ENCODE data around the gene SDK1.

The SDK1 gene

DNA sequence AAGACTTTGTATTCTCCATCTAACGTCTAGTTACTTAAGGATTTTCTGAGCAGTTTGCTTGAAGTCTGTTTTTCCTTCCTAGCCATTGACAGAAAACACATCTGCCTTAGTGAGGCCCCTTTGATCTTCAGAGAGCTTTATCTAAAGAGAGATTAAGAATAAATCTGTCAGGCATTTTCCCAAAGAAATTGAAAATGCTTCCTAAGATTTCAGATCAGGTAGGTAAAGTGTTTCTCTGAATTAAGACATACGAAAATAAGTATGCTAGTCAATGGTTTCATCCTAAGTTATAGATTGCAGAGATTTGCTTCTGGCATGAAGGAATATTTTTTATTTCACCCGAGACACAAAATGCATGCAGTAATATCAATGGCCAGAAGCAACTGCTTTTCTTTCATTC is 168.6 kb downstream of the SDK1 start:
- no peak for DNase-seq

DNA sequence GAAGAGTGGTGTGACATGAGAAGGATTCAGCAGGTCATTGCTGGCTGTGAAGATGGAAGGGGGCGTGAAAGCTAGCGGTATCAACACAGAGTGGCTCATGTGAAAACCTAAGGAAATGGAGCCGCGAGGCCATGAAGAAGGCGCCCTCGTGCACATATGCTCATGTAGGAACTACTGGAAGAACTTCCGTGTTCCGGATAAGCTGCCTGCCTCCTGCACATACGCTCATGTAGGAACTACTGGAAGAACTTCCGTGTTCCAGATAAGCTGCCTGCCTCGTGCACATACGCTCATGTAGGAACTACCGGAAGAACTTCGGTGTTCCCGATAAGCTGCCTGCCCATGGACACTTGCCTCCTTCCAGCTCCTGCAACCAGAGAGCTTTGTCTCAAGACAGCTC is 179.1 kb downstream of the SDK1 start:
- no peak for DNase-seq

- no peak for DNase-seq
These were observed 180.4 kb downstream of the SDK1 start for GRCh38 chr7:3481435-3481834.

GRCh38 chr7:3482147-3482921 is 181.3 kb downstream of the SDK1 start:
- DNase-seq: peak in 1 of 14 donors; percentile 1

DNA sequence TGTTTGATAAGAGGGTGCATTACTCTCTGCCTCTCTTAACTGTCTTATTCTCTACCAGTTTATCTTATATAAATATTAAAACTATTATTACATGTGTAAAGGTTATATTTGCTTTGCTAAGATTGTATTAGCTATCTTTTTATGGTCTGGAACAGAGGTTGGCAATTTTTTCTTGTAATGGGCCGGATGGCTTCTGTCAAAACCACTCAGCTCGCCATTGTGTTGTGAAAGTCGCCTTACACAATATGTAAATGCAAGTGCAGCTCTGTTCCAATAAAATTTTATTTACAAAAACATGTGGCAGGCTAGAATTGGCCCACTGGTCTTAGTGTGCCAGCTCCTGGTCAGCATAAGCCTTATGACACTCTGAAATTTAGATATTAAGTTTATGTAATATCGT is 185.8 kb downstream of the SDK1 start:
- no peak for DNase-seq

- DNase-seq: no peak
These were observed 187.8 kb downstream of the SDK1 start for GRCh38 chr7:3488829-3489228.

GRCh38 chr7:3493499-3493898 is 192.4 kb downstream of the SDK1 start:
- DNase-seq: no peak

- DNase-seq: no peak
These were observed 193.9 kb downstream of the SDK1 start for GRCh38 chr7:3494947-3495346.

GRCh38 chr7:3495530-3495929 is 194.5 kb downstream of the SDK1 start:
- no peak for DNase-seq

GRCh38 chr7:3495954-3496353 is 194.9 kb downstream of the SDK1 start:
- no peak for DNase-seq

DNA sequence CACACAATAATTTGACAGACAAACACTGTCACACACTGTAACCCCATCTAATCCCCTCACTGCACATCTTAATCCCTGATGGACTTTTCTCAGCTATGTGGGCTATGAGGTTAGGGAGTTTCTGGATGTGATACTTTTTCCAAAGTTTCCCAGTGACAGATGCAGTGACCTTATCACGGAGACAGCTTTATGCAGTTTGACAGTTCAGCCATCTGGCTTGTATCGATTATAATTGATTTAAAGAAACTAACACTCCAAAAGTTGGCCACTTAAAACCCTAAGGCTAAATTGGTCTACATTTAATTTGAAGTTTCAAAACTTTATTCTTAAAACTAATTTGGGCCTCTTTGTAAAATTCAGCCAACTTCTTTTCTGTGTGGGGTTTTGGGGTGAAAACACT is 196.7 kb downstream of the SDK1 start:
- DNase-seq: no peak

GRCh38 chr7:3501671-3502070 is 200.6 kb downstream of the SDK1 start:
- DNase-seq: no peak

DNA sequence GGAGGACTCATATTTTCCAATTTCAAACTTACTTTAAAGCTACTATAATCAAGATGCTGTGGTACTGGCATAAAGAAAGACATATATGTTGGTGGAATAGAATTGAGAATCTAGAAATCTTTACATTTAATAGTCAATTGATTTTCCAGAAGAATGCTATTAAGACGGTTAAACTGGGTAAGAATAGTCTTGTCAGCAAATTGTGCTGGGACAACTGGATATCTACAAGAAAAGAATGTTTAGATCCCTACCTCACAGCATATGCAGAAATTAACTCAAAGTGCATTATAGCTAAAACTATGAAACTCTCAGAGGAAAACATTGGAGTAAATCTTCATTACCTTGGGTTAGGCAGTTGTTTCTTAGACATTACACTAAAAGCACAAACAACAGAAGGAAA is 203.3 kb downstream of the SDK1 start:
- no peak for DNase-seq

- no peak for DNase-seq
These were observed 209.3 kb downstream of the SDK1 start for GRCh38 chr7:3510101-3511020.

- DNase-seq: no peak
These were observed 216.3 kb downstream of the SDK1 start for GRCh38 chr7:3517344-3517743.

DNA sequence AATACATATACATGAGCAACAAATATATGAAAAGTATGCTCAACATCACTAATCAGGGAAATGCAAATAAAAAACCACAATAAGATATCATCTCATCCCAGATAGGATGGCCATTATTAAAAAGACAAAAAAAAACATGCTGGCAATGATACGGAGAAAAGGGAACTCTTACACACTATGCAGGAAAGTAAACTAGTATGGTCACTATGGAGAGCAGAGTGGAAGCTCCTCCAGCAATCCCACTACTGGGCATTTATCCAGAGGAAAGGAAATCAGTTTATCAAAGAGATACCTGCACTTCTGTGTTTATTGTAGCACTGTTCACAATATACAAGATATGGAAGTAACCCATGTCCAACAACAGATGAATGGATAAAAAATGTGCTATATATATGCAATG is 217.5 kb downstream of the SDK1 start:
- no peak for DNase-seq

DNA sequence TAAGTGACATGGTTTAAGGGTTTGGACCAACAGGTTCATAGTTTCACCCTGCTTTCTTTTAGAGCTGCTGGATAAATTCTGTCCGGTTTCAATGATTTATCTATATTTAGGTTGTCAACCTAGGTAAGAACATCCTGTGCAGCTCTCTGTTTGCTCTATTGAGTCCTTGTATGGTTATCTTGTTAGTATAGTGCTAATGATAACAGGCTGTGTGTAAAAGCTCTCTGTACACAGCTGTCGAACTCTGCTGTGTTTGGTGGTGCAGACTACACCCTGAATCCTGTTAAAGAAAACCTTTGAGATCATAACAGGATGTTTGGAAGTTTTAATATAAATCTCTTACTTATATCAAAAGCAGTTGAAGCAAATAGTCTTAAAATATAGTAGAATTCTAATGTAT is 219.2 kb downstream of the SDK1 start:
- no peak for DNase-seq

- DNase-seq: no peak
These were observed 226.6 kb downstream of the SDK1 start for GRCh38 chr7:3527496-3528124.

- DNase-seq: no peak
These were observed 232.0 kb downstream of the SDK1 start for GRCh38 chr7:3533040-3533439.

DNA sequence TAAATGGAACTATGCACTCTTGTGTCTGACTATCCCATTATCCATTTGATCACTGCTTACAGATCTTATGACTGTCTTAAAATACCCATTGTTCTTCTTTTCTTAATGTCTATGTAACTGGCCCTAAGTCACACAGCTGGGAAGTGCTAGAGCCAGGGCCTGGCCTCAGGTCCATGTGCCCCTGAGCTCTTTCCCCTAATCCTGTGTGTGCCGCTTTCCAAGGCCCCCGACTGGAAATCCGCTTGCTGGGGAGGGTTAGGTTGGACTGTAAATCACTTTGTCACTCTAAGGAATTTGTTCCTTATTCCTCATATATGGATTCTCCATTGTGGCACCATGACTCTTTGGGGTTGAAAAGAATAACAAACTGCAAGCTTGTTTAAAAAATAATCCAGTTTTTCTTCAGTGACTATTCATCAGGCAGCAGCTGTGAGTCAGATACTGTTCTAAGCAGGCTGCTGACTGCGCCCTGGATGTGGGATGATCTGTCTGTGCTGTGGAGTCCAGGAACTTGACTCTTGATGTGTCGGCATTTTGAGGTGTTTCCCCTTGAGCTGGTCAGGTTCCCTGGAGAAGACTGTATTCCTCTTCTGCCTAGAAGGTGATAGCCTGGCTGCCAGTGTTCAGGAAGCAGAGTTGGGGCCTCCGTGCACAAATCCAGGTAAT is 236.3 kb downstream of the SDK1 start:
- no peak for DNase-seq

- no peak for DNase-seq
These were observed 237.0 kb downstream of the SDK1 start for GRCh38 chr7:3538041-3538440.

GRCh38 chr7:3540456-3541220 is 239.6 kb downstream of the SDK1 start:
- no peak for DNase-seq

Measured in C1 segment of cervical spinal cord (tissue), 14 donors.